Bronchial epithelial cell (primary cell): ENCODE data around the gene ACBD6. TPM values are rescaled to one million over a fixed set of nuclear protein-coding genes. Genes with fewer than 3 reads are reported as not detected.

ENCODE experiments used
- DNase-seq: peaks from one replicate; pipeline ENCODE4 v3.0.0-alpha.2; 2010; ENCODE audit warnings: low read depth
- FAIRE-seq: peaks from 2 replicates; lab custom pipeline; 2011; peaks lifted over from hg19 to GRCh38; lab: Jason Lieb, UNC
- H3K27me3 ChIP-seq: 2 replicates; pipeline ENCODE4 v1.5.1; 2011; ENCODE audit warnings: low read length; ENCODE audit not compliant: control insufficient read depth, insufficient read depth
- H3K36me3 ChIP-seq: 2 replicates; pipeline ENCODE4 v1.5.1; 2011; ENCODE audit warnings: low read length; ENCODE audit not compliant: control insufficient read depth, insufficient read depth
- H3K4me3 ChIP-seq: 2 replicates; pipeline ENCODE4 v1.5.1; 2011; ENCODE audit warnings: mild to moderate bottlenecking, low read depth, low read length, control low read depth
- total RNA-seq: library from RNA; depleted of rRNA; stranded (reverse); fragments of >200 nt; gene quantifications from 2 replicates; pipeline ENCODE4 v1.2.1, GENCODE V29; 2014
- TF ChIP-seq, protein P1 (sequence below): IDR thresholded peaks from 2 replicates; pipeline ENCODE4 v1.5.1; 2011; ENCODE audit warnings: mild to moderate bottlenecking, moderate library complexity, low read length, control low read depth, inconsistent platforms; ENCODE audit not compliant: insufficient read depth, severe bottlenecking

ACBD6 gene
- total RNA-seq, 1 donor from 2014 or later = 118 TPM

- Histone ChIP-seq H3K27me3 (no peaks in the 10 kb centered on the region), H3K36me3 (no peaks in the 10 kb centered on the region), H3K4me3 (no peak overlapping the region)
- TF ChIP-seq, protein P1, sequence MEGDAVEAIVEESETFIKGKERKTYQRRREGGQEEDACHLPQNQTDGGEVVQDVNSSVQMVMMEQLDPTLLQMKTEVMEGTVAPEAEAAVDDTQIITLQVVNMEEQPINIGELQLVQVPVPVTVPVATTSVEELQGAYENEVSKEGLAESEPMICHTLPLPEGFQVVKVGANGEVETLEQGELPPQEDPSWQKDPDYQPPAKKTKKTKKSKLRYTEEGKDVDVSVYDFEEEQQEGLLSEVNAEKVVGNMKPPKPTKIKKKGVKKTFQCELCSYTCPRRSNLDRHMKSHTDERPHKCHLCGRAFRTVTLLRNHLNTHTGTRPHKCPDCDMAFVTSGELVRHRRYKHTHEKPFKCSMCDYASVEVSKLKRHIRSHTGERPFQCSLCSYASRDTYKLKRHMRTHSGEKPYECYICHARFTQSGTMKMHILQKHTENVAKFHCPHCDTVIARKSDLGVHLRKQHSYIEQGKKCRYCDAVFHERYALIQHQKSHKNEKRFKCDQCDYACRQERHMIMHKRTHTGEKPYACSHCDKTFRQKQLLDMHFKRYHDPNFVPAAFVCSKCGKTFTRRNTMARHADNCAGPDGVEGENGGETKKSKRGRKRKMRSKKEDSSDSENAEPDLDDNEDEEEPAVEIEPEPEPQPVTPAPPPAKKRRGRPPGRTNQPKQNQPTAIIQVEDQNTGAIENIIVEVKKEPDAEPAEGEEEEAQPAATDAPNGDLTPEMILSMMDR = peak; percentile 13
- FAIRE-seq (no peak), DNase-seq (no peak)
Observed at GRCh38 chr1:180365039-180365438, 137.3 kb downstream of the ACBD6 start.

- TF ChIP-seq, protein P1 = no peak
- Histone ChIP-seq H3K4me3 (no peak overlapping the region), H3K27me3 (no peaks in the 10 kb centered on the region), H3K36me3 (no peaks in the 10 kb centered on the region)
- DNase-seq (no peak), FAIRE-seq (no peak)
Observed at GRCh38 chr1:180363246-180363995, 139.0 kb downstream of the ACBD6 start.

DNA sequence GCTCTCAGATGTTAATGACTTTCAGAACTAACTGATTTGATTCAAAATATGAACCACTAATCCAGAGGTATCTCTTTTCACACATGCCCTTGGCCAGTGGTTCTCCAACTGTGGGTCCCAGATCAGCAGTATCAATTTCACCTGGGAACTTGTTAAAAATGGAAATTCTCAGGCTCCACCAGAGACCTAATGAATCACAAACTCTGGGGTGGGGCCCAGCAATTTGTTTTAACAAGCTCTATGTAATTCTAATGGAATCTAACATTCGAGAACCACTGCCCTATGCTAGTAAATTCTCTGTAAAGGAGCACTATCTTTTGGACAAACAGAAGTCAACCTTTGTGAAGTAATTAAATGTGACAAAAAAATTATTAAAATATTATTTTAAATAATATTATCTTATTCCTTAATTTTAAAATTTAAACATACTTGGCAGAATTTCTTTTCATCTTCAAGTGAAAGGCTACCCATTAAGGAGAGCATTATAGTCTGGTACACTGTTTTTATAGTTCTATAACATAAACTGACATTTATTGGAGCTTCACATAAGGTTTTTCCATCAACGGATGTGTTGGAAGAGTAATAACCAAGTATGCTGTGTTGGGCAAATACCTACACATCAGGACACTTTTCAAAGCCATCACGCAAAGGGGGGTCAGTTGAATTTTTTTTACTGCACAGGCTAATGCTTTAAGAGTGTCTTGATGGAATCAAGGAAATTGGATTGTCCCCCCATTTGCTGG lies 141.9 kb downstream of the ACBD6 start:
- H3K4me3 ChIP-seq = no peak overlapping the region
- TF ChIP-seq, protein P1 = no peak
- FAIRE-seq (no peak), DNase-seq (peak; percentile 81)
- H3K36me3 ChIP-seq = no peaks in the 10 kb centered on the region
- no peaks in the 10 kb centered on the region for H3K27me3 ChIP-seq

DNA sequence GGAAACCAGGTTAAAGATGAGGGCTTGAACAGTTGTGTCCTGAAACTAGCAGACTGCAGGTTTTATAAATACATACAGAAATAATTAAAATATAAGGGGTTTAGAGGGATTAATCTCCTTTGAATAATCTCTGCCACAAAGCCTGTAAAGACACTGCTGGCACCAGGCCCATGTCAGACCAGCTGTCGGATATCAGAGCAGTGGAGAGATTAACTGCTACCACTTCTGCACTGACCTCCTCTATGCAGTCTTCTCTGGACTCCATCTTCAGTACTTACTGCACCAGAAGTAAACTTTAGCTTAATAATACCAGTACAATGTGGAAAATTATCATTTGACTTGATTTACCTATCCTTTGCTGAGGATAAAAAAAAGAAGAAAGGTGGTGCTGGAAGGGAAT lies 143.7 kb downstream of the ACBD6 start:
- TF ChIP-seq, protein P1 = no peak
- H3K36me3 ChIP-seq = no peaks in the 10 kb centered on the region
- DNase-seq = no peak
- FAIRE-seq = no peak
- no peak overlapping the region for H3K4me3 ChIP-seq
- H3K27me3 ChIP-seq = no peaks in the 10 kb centered on the region

DNA sequence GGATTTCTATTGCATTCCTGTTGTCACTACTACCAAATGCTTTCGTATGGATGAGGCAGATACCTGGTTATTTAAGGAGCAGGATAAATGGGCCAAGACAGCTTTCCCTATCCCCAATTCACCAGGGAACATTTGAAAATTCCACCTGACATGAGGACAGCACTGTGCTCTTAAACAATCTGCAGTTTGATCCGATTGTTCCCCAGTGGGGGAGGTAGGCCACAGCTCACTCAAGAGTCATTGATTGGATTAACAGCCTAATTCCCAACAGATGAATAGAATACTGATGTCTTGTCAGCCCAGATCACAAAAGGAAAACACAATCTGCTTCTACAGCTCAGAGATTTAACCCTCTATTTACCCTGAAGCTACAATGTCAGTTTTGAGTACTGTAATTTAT lies 148.4 kb downstream of the ACBD6 start:
- DNase-seq (no peak), FAIRE-seq (no peak)
- no peaks in the 10 kb centered on the region for H3K36me3 ChIP-seq
- TF ChIP-seq, protein P1 = no peak
- H3K27me3 ChIP-seq = no peaks in the 10 kb centered on the region
- H3K4me3 ChIP-seq = no peak overlapping the region
